Measurements from ENCODE around the gene GFER.
A peak's percentile ranks its signal among the peaks of the same experiment; 100 is the strongest.
"Not testable (repeated sequence)": the region's sequence is repeated elsewhere in the genome, so short reads cannot be mapped to it uniquely, and the experiment has no call there.

GFER gene

GRCh38 chr16:1957434-1958142, 26.4 kb upstream of the GFER start:
- not testable (repeated sequence) for DNase-seq (ENCODE audit: low read depth in 2 of 2)

DNA sequence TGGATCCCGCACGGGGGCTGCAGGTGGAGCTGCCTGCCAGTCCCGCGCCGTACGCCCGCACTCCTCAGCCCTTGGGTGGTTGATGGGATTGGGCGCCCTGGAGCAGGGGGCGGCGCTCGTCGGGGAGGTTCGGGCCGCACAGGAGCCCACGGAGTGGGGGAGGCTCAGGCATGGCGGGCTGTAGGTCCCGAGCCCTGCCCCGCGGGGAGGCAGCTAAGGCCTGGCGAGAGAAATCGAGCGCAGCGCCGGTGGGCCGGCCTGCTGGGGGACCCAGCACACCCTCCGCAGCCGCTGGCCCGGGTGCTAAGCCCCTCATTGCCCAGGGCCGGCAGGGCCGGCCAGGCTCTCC, 25.9 kb upstream of the GFER start:
- not testable (repeated sequence) for DNase-seq (ENCODE audit: low read depth in 2 of 2)

- no peak for DNase-seq (ENCODE audit: low read depth in 2 of 2)
These were observed 25.2 kb upstream of the GFER start for GRCh38 chr16:1958715-1959268.

DNA sequence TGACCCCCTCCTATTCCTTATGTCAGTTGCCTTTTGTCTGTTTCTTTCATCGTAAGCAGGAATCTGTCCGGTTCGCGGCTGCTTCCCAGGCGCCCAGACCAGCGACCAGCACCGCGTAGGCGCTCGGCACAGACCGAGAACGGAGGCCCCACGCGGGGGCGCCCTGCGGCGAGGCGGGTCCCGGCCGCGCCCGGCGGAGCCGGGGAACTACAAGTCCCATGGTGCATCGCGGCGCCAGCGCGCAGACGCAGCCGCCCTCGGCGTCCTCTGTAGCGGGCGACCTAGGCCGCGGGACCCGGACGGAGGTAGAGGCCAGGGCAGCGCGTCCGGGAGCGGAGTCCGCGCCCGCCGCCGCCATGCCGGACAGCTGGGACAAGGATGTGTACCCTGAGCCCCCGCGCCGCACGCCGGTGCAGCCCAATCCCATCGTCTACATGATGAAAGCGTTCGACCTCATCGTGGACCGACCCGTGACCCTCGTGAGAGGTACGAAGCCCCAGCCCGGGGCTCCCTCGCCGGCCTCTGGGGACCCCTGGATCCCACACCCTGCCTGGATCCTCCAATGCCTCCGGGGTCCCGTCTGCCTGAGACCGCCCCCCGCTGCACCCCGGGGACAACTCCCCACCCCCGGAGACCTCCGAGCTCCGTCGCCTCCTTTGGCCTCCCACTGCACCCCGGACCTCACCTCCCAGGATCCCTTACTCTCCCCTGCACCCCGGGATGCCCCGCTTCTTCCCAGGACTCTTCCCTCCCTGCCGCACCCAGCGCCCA, 24.5 kb upstream of the GFER start, which contains the start of gene NDUFB10:
Gene NDUFB10 (plus strand): TSS at position 270 of the 771 bp plus-strand sequence. CDS start 87 bp downstream, at position 357.
- peak; percentile 86 to 88 for DNase-seq (ENCODE audit: low read depth in 2 of 2)

- DNase-seq (ENCODE audit: low read depth in 2 of 2), result no peak
These were observed 23.0 kb upstream of the GFER start for GRCh38 chr16:1960665-1961630.

- no peak for DNase-seq (ENCODE audit: low read depth in 2 of 2)
These were observed 22.3 kb upstream of the GFER start for GRCh38 chr16:1961651-1962067.

- not testable (repeated sequence) for DNase-seq (ENCODE audit: low read depth in 2 of 2)
These were observed 21.5 kb upstream of the GFER start for GRCh38 chr16:1962161-1963153.

DNA sequence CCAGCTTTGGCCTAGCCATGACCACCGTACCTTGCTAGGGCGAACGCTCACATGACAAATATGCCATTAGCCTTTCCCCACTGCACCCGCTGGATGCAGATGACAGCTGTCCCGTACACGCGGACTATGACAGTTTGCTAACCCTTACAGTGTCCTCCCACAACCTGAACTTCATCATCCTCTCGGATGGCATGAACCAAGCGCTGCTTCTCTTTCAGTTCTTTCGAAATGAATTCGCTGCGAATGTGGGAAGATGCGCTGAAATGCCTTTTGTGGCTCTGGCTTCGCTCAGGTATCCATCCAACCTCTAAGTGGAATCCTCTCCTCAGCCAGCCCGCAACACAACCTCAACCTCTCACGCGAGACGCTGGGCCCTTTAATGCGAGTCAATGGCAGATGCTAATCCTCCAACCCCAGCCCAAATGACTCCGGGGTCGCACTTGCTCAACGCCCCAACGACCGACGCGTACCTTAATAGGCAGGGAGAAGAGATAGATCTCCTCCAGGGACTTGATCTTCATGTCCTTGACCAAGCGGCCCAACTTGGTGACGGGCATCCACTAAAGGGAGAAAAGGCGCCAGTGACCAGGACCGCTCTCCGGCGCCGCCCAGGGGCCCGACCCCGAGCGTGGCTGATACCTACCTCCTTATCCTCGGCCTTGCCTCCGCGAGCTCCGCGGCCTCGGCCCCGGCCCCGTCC, 20.0 kb upstream of the GFER start:
- no peak for DNase-seq (ENCODE audit: low read depth in 2 of 2)

- peak; percentile 95 to 96 for DNase-seq (ENCODE audit: low read depth in 2 of 2)
These were observed 19.2 kb upstream of the GFER start, which contains the start of gene RPS2 for GRCh38 chr16:1964506-1965395. Gene RPS2 (minus strand): TSS chr16:1964826. CDS start chr16:1964625, 201 bp downstream.

DNA sequence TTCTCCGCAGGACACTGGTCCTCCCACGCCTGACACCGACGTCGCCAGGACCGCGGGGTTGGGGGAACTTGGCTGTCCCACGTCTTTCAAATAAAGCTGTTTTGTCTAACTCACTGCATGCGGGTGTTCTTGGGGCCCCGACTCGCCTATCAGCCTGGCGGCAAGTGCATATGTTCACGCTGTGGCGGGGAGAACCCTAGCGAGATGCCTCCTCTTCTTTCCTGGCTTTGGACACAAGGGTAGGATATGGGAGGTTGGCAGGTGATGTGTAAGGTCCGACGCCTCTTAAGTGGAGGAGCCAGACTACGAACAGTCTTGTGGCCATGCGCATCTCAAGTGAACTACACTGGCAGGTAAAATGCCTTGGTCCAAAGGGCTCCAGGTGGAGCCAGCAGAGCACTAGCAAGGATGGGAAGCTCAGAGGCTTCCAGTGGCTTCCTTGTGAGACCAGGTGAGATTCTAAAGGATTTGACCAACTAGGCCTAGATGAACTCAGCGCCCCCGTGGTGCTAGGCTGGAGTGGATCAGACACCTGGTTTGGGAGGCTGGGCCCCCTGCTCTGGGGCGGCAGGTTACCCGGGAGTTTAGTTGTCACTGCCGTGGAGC, 18.5 kb upstream of the GFER start:
- DNase-seq (ENCODE audit: low read depth in 2 of 2), result no peak

DNA sequence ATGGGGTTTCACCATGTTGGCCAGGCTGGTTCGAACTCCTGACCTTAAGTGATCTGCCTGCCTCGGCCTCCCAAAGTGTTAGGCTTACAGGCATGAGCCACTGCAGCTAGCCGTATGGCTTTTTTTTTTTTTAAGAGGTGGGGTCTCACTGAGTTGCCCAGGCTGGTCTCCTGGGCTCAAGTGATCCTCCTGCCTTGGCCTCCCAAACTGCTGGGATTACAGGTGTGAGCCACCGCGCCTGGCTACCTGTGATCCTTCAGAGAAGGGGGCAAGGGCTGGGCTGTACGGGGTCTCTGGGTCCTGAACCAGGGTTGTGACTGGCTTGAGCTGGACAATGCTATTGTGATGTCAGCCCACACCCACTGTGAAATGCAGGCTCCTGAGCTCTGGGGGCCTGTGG, 17.5 kb upstream of the GFER start, which contains the start of gene RNF151:
Gene RNF151 (plus strand): TSS at position 397 of the 400 bp plus-strand sequence. CDS start 26 bp downstream, outside the sequence.
- DNase-seq (ENCODE audit: low read depth in 2 of 2), result no peak

GRCh38 chr16:1968146-1968953, 15.6 kb upstream of the GFER start:
- DNase-seq (ENCODE audit: low read depth in 2 of 2), result no peak

GRCh38 chr16:1971796-1972489, 12.1 kb upstream of the GFER start, which contains the start of gene TBL3:
Gene TBL3 (plus strand): TSS chr16:1972053. CDS start chr16:1972165, 112 bp downstream.
- peak; percentile 94 for DNase-seq (ENCODE audit: low read depth in 2 of 2)

- no peak for DNase-seq (ENCODE audit: low read depth in 2 of 2)
These were observed 11.5 kb upstream of the GFER start for GRCh38 chr16:1972490-1972877.

DNA sequence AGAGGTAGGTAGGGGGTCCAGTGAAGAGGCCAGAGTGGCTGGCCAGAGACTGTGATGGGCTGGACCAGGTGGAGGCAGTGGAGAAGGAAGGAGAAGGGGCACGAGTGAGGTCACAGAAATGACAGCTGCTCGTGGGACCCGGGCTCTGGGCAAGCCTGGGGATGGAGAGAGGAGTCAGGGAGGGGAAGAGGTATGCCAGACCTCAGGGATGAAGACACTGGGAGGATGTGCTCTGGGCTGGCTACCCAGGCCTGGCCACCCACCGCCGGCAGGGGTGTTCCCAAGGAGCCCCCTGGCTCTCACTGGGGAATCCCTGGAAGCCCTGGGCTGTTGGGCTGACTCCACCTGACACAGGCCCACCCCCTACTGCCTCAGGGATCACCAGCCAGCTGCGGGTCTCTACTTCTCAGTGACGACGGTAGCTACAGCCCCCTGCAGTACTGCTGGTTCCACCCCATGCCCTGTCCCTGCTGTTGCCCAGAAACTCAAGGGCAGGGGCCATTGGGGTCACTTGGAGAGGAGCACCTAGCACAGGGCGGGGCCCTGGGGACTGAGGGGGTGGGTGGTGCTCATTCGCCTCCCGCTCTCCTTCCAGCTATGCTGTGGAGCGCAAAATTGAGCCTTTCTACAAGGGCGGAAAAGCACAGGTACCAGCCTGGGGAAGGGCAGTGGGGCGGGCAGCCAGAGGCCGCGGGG, 10.4 kb upstream of the GFER start:
- DNase-seq (ENCODE audit: low read depth in 2 of 2), result no peak
